HG03139 (cell line): Measurements from ENCODE around the gene PKD1.

Experiments
- ATAC-seq: cut with Tn5 transposase; IDR thresholded peaks from one replicate; pipeline ENCODE4 v1.9.1; 2021; ENCODE audit not compliant: unreplicated experiment

Gene PKD1

GRCh38 chr16:2090777-2091546 is 44.7 kb downstream of the PKD1 start:
- ATAC-seq = no peak

GRCh38 chr16:2090481-2090776 is 45.3 kb downstream of the PKD1 start:
- ATAC-seq = no peak

- ATAC-seq = no peak
Measured at GRCh38 chr16:2089706-2090480, 45.8 kb downstream of the PKD1 start.

GRCh38 chr16:2088759-2089358 is 46.8 kb downstream of the PKD1 start:
- ATAC-seq = no peak

GRCh38 chr16:2087748-2088631 is 47.7 kb downstream of the PKD1 start:
- no peak for ATAC-seq

GRCh38 chr16:2086812-2087747 is 48.6 kb downstream of the PKD1 start:
- no peak for ATAC-seq

GRCh38 chr16:2086106-2086742 is 49.5 kb downstream of the PKD1 start:
- no peak for ATAC-seq

GRCh38 chr16:2085669-2086068 is 50.0 kb downstream of the PKD1 start:
- ATAC-seq = no peak

GRCh38 chr16:2084895-2085625 is 50.6 kb downstream of the PKD1 start:
- no peak for ATAC-seq

- ATAC-seq = no peak
Measured at GRCh38 chr16:2083876-2084780, 51.6 kb downstream of the PKD1 start.

GRCh38 chr16:2083409-2083808 is 52.3 kb downstream of the PKD1 start:
- ATAC-seq = no peak

- ATAC-seq = no peak
Measured at GRCh38 chr16:2082983-2083364, 52.7 kb downstream of the PKD1 start.

GRCh38 chr16:2082171-2082982 is 53.3 kb downstream of the PKD1 start:
- no peak for ATAC-seq

GRCh38 chr16:2081201-2082084 is 54.3 kb downstream of the PKD1 start:
- ATAC-seq = no peak

- no peak for ATAC-seq
Measured at GRCh38 chr16:2079991-2080390, 55.7 kb downstream of the PKD1 start.

- ATAC-seq = no peak
Measured at GRCh38 chr16:2079311-2079800, 56.3 kb downstream of the PKD1 start.
